HepG2 (cell line): ENCODE measurements around the gene CDC23. TPM values are rescaled to one million over a fixed set of nuclear protein-coding genes. Genes with fewer than 3 reads are reported as not detected.

Experiments used
- ATM ChIP-seq: fragments of 450-650 bp; IDR thresholded peaks from 2 replicates; pipeline ENCODE4 v1.7.1; 2017; ENCODE audit warnings: mild to moderate bottlenecking, borderline replicate concordance
- CEBPB ChIP-seq: IDR thresholded peaks from 2 replicates; pipeline ENCODE4 v1.6.1; 2011; ENCODE audit warnings: low read depth, low read length, improper control_type of control experiment, borderline replicate concordance
- CENPT ChIP-seq: sonication (generic); formaldehyde crosslinking; IDR thresholded peaks from 2 replicates; pipeline ENCODE4 v1.8.0; 2022; ENCODE audit warnings: low read depth, mild to moderate bottlenecking, moderate library complexity, missing genetic modification reagents
- CENPX ChIP-seq: sonication (generic); formaldehyde crosslinking; IDR thresholded peaks from 2 replicates; pipeline ENCODE4 v1.9.0; 2021; ENCODE audit warnings: mild to moderate bottlenecking, missing genetic modification reagents, moderate library complexity
- HES4 ChIP-seq: sonication (generic); formaldehyde crosslinking; IDR thresholded peaks from 2 replicates; pipeline ENCODE4 v1.9.0; 2021; ENCODE audit warnings: mild to moderate bottlenecking, missing genetic modification reagents, borderline replicate concordance
- KAT7 ChIP-seq: IDR thresholded peaks from 2 replicates; pipeline ENCODE4 v1.6.1; 2018; ENCODE audit warnings: borderline replicate concordance, missing compliant biosample characterization
- KLF6 ChIP-seq: IDR thresholded peaks from 2 replicates; pipeline ENCODE4 v1.8.0; 2016; ENCODE audit warnings: missing biosample characterization, missing genetic modification reagents
- MTF2 ChIP-seq: sonication (generic); formaldehyde crosslinking; IDR thresholded peaks from 2 replicates; pipeline ENCODE4 v1.5.0; 2020; ENCODE audit warnings: missing genetic modification reagents, borderline replicate concordance
- NAIF1 ChIP-seq: sonication (generic); formaldehyde crosslinking; IDR thresholded peaks from 2 replicates; pipeline ENCODE4 v1.5.0; 2020; ENCODE audit warnings: mild to moderate bottlenecking, missing genetic modification reagents, borderline replicate concordance
- NFRKB ChIP-seq: fragments of 450-650 bp; IDR thresholded peaks from 2 replicates; pipeline ENCODE4 v1.6.1; 2017
- NR2F1 ChIP-seq, 2 experiments: fragments of 450-650 bp in 1 of 2; formaldehyde crosslinking in 1 of 2; IDR thresholded peaks; 2 replicates each; pipeline versions ENCODE4 v1.5.0 to v1.6.1; 2016 to 2020; ENCODE audit warnings: mild to moderate bottlenecking in 1 of 2, missing compliant biosample characterization in 1 of 2, missing genetic modification reagents in 1 of 2, moderate library complexity in 1 of 2
- SETDB1 ChIP-seq: sonication (generic); formaldehyde crosslinking; IDR thresholded peaks from 2 replicates; pipeline ENCODE4 v1.5.1; 2020; ENCODE audit warnings: missing genetic modification reagents, mild to moderate bottlenecking, borderline replicate concordance
- SMAD1 ChIP-seq: sonication (generic); formaldehyde crosslinking; IDR thresholded peaks from 2 replicates; pipeline ENCODE4 v1.4.0; 2020; ENCODE audit warnings: missing genetic modification reagents, low read depth, mild to moderate bottlenecking, borderline replicate concordance
- SMC3 ChIP-seq: IDR thresholded peaks from 2 replicates; pipeline ENCODE4 v1.6.1; 2011; ENCODE audit warnings: low read length, improper control_type of control experiment
- SPEN ChIP-seq: sonication (generic); formaldehyde crosslinking; IDR thresholded peaks from 2 replicates; pipeline ENCODE4 v1.5.1; 2020; ENCODE audit warnings: low read depth, mild to moderate bottlenecking, missing genetic modification reagents
- STAG1 ChIP-seq: sonication (generic); formaldehyde crosslinking; IDR thresholded peaks from 2 replicates; pipeline ENCODE4 v1.4.0; 2020; ENCODE audit warnings: missing genetic modification reagents
- ZBTB14 ChIP-seq: sonication (generic); formaldehyde crosslinking; IDR thresholded peaks from 2 replicates; pipeline ENCODE4 v1.4.0; 2020; ENCODE audit warnings: missing genetic modification reagents
- ZFYVE20 ChIP-seq: sonication (generic); formaldehyde crosslinking; IDR thresholded peaks from 2 replicates; pipeline ENCODE4 v1.8.0; 2023; ENCODE audit warnings: low read depth, mild to moderate bottlenecking, moderate library complexity, missing genetic modification reagents, borderline replicate concordance
- ZGPAT ChIP-seq: IDR thresholded peaks from 2 replicates; pipeline ENCODE4 v1.6.1; 2016; ENCODE audit warnings: mild to moderate bottlenecking
- ZNF138 ChIP-seq: sonication (generic); formaldehyde crosslinking; IDR thresholded peaks from 2 replicates; pipeline ENCODE4 v1.5.0; 2020; ENCODE audit warnings: mild to moderate bottlenecking, low read depth, missing genetic modification reagents
- ZNF292 ChIP-seq: sonication (generic); formaldehyde crosslinking; IDR thresholded peaks from 2 replicates; pipeline ENCODE4 v1.8.1; 2022; ENCODE audit warnings: mild to moderate bottlenecking, low read depth, missing genetic modification reagents, borderline replicate concordance
- ZNF543 ChIP-seq: sonication (generic); formaldehyde crosslinking; IDR thresholded peaks from 2 replicates; pipeline ENCODE4 v1.4.0; 2020; ENCODE audit warnings: mild to moderate bottlenecking, missing genetic modification reagents
- ZNF546 ChIP-seq: sonication (generic); formaldehyde crosslinking; conservative IDR thresholded peaks from 2 replicates; pipeline ENCODE4 v1.8.1; 2023; ENCODE audit warnings: mild to moderate bottlenecking, missing genetic modification reagents
- ZNF577 ChIP-seq: sonication (generic); formaldehyde crosslinking; IDR thresholded peaks from 2 replicates; pipeline ENCODE4 v1.4.0; 2020; ENCODE audit warnings: mild to moderate bottlenecking, low read depth, missing genetic modification reagents, borderline replicate concordance
- polyA plus RNA-seq, 8 experiments: library from polyadenylated mRNA; depleted of rRNA in 3 of 8; stranded (reverse) in 7 of 8; unstranded in 1 of 8; fragments of >200 nt; fragmentation: Illumina TruSeq in 4 of 8; extraction: Trizol in 4 of 8; gene quantifications; 2 replicates each; pipeline versions ENCODE4 v1.2.1 to v1.2.3, GENCODE V29; 2011 to 2016; ENCODE audit warnings: low read depth in 4 of 8, missing spikeins in 1 of 8, mixed read lengths in 1 of 8; ENCODE audit not compliant: insufficient read depth in 1 of 8
- total RNA-seq, 5 experiments: library from RNA; depleted of rRNA; stranded (reverse); fragments of >200 nt; fragmentation: Illumina TruSeq; extraction: Trizol; gene quantifications; 2 replicates each; pipeline ENCODE4 v1.2.3, GENCODE V29; 2016; ENCODE audit warnings: low read depth in 1 of 5
- TF ChIP-seq, protein P1 (sequence below): sonication (generic); formaldehyde crosslinking; IDR thresholded peaks from 2 replicates; pipeline ENCODE4 v1.4.0; 2020; ENCODE audit warnings: missing genetic modification reagents, mild to moderate bottlenecking, borderline replicate concordance
- TF ChIP-seq, protein P2 (sequence below): sonication (generic); formaldehyde crosslinking; IDR thresholded peaks from 2 replicates; pipeline ENCODE4 v1.8.0; 2022; ENCODE audit warnings: mild to moderate bottlenecking, missing genetic modification reagents, moderate library complexity

Gene CDC23
- total and polyA plus RNA-seq, 2 of the 13 experiments (the other 11 are each of a cell fraction or from before 2014, with no cell fraction given) = 38.3 to 47.7 TPM

GRCh38 chr5:138213161-138214029, at the start of gene CDC23 (continued):
- TF ChIP-seq ZGPAT (CRISPR knock-in tag) (no peak), NFRKB (no peak), ZBTB14 (CRISPR knock-in tag) (no peak), ZNF546 (CRISPR knock-in tag) (no peak), STAG1 (CRISPR knock-in tag) (no peak), NR2F1 (CRISPR knock-in tag; IDR thresholded peaks at IDR 0.05) (no peak; a peak in 2 of 4 replicates), NAIF1 (CRISPR knock-in tag) (no peak), ZNF292 (no peak; the same call in 1 of the 2 replicates), SETDB1 (CRISPR knock-in tag) (no peak), SMC3 (no peak), CENPX (CRISPR knock-in tag) (no peak), ZNF138 (CRISPR knock-in tag) (no peak), ZFYVE20 (CRISPR knock-in tag) (no peak), ZNF577 (CRISPR knock-in tag) (no peak), CEBPB (no peak), SPEN (no peak), ZNF543 (CRISPR knock-in tag) (no peak), KAT7 (CRISPR knock-in tag) (no peak; the same call in 1 of the 2 replicates), KLF6 (CRISPR knock-in tag) (no peak), MTF2 (no peak), HES4 (CRISPR knock-in tag) (no peak), ATM (no peak), SMAD1 (CRISPR knock-in tag) (no peak), CENPT (CRISPR knock-in tag) (no peak)
- TF ChIP-seq, protein P1, sequence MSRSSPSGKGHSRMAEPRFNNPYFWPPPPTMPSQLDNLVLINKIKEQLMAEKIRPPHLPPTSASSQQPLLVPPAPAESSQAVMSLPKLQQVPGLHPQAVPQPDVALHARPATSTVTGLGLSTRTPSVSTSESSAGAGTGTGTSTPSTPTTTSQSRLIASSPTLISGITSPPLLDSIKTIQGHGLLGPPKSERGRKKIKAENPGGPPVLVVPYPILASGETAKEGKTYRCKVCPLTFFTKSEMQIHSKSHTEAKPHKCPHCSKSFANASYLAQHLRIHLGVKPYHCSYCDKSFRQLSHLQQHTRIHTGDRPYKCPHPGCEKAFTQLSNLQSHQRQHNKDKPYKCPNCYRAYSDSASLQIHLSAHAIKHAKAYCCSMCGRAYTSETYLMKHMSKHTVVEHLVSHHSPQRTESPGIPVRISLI = no peak
- TF ChIP-seq, protein P2, sequence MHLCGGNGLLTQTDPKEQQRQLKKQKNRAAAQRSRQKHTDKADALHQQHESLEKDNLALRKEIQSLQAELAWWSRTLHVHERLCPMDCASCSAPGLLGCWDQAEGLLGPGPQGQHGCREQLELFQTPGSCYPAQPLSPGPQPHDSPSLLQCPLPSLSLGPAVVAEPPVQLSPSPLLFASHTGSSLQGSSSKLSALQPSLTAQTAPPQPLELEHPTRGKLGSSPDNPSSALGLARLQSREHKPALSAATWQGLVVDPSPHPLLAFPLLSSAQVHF (CRISPR knock-in tag) = 0 out of 2 replicates have a peak, but pooled peaks have one; percentile 36
